Stimulated activated CD4-positive, alpha-beta T cell treated with anti-CD3 and anti-CD28 coated beads, Interleukin-15, amount 100 ng/mL, for 48 hours (primary cell): ENCODE measurements around the gene CLASRP.
"Not testable (repeated sequence)": the region's sequence is repeated elsewhere in the genome, so short reads cannot be mapped to it uniquely, and the experiment has no call there.

Experiments used
- DNase-seq, 2 donors: peaks; one replicate each; pipeline ENCODE4 v3.0.0-alpha.2; 2020; ENCODE audit warnings: low read depth in 2 of 2

CLASRP gene

DNA sequence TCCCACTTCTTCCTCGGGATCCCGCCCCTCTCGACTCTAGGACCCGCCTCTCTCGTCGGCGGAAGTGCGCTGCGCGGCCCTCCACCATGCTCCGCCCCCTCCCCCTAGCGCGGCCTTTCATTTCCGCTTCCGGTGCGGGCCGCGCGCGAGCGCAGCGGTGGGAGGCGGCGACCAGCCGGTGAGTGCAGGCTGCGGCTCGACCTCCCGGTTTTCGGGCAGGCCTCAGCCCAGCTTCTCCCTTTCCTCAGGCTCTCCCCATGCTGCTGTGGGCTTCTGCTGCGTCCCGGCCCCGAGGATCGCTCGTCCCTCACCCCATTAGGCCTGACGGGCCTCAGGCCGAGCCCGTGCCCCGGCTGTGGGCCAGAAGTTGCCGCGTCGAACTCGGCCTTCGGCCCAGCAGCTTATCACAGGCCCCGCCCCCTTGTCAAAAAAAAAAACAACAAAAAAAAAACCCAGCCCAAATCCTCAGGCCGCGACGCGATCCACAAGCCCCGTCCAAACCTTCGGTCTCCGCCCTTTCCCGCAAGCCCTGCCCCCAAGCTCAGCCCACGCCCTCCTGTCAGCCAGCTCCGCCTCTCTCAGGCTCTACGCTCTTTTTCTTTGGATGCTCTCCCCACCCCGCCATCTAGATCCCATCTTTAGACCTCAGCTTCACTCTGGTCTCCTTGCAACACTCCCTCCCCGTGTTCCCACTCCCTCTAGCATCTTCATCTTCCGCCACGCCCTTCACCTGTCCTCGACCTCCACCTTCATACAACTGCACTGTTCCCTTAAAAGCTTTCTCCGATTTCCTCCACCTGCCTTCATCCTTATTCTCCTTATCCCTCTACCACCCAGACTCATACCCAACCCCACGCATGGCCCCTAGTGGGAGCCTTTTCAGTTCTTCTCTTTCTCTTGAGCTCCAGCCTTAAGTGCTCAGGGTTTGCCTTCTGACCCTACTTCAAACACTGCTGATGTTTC, at the start of gene CLASRP:
CLASRP (plus strand) TSS at position 115 of the 963 bp plus-strand sequence. CDS start 1,168 bp downstream, outside the sequence.
- DNase-seq, result peak; percentile 79 to 87

- no peak for DNase-seq
Observed at GRCh38 chr19:44990459-44990858, 48.4 kb upstream of the CLASRP start.

DNA sequence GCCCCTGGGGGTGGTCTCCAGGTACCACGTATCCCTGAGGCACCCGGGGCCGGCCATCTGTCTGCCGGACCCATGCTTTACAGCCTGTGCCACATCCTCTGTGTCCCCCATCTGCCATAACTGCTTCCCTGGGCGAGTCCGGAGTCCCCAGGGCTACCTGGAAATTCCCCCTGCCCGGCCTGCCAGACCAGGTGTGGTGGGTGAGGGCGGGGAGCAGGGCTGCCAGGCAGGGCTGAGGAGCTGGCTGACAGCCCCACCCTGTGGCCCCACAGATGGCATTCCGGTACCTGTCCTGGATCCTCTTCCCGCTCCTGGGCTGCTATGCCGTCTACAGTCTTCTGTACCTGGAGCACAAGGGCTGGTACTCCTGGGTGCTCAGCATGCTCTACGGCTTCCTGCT, 47.9 kb upstream of the CLASRP start:
- no peak for DNase-seq

- no peak for DNase-seq
Observed at GRCh38 chr19:44992336-44993163, 46.3 kb upstream of the CLASRP start.

DNA sequence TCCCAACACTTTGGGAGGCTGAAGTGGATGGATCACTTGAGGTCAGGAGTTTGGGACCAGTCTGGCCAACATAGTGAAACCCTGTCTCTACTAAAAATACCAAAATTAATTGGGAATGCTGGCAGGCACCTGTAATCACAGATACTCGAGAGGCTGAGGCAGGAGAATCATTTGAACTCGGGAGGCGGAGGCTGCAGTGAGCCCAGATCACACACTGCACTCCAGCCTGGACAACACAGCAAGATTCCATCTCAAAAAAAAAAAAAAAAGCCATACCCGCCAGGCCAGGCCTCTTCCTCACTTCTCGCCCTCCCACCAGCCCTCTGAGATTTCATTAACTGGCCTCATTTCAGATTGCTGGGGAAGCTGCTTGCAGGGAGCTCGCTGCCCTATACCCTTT, 45.3 kb upstream of the CLASRP start:
- no peak for DNase-seq

GRCh38 chr19:44993926-44994537, 44.8 kb upstream of the CLASRP start:
- no peak for DNase-seq

DNA sequence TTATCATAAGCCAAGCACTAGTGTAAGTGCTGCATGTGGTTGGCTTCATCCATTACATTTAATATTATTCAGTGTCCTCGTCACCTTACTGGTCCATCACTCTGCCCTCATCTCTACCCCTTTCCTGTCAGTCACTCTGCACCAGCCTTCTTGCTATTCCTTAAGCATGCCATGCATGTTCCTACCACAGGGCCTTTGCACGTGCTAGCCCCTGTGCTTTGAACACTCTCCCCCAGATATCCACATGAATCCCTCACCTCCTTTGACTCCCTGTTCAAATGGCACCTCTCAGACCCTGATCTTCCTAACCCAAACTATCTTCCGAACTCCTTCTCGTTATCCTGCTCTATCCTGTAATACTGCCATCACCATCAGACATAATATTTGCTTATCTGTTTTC, 40.8 kb upstream of the CLASRP start:
- DNase-seq, result no peak

DNA sequence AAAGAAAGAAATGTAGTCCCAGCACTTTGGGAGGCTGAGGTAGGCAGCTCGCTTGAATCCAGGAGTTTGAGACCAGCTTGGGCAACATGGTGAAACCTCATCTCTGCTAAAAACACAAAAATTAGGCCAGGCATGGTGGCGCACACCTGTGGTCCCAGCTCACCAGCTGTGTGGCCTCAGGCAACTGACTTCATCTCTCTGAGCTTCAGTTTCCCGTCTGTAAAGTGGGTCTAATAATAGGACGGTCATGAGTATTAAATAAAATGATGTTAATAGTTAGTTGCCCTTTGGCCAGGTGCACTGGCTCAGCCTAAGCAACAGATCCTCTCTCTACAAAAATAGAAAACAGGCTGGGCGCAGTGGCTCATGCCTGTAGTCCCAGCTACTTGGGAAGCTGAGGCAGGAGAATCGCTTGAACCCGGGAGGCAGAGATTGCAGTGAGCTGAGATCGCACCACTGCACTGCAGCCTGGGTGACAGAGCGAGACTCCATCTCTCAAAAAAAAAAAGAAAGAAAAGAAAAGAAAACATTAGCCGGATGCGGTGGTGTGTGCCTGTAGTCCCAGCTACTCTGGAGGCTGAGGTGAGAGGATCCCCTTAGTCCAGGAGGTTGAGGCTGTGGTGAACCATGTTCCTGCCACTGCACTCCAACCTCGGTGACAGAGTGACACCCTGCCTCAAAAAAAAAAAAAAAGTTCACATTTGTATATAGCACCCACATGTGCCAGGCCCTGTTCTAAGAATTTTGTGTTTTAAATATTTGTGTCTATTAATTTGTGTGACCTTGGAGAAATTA, 39.5 kb upstream of the CLASRP start:
- not testable (repeated sequence) for DNase-seq

GRCh38 chr19:45000665-45001064, 38.2 kb upstream of the CLASRP start:
- not testable (repeated sequence) for DNase-seq

GRCh38 chr19:45001087-45001739, 37.6 kb upstream of the CLASRP start, which contains the start of gene RELB:
TSS of gene RELB (plus strand) at chr19:45001464. CDS start at chr19:45001580, 116 bp downstream.
- peak; percentile 91 to 96 for DNase-seq

- no peak for DNase-seq
Observed at GRCh38 chr19:45003485-45003884, 35.4 kb upstream of the CLASRP start.

DNA sequence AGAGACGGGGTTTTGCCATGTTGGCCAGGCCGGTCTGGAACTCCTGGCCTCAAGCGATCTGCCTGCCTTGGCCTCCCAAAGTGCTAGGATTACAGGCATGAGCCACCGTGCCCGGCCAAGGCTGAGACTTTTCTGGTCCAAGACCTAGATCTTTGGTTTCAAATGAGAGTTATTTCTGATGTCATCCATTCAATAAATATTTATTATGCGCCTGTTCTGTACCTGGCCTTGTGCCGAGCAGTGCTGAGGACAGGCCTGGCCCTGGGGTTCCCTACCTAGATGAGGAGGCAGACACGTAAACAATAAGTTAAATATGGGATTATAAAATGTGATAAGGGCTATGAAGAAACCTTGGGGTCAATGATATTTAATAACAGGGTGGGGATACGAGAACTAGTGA, 33.1 kb upstream of the CLASRP start:
- DNase-seq, result no peak

DNA sequence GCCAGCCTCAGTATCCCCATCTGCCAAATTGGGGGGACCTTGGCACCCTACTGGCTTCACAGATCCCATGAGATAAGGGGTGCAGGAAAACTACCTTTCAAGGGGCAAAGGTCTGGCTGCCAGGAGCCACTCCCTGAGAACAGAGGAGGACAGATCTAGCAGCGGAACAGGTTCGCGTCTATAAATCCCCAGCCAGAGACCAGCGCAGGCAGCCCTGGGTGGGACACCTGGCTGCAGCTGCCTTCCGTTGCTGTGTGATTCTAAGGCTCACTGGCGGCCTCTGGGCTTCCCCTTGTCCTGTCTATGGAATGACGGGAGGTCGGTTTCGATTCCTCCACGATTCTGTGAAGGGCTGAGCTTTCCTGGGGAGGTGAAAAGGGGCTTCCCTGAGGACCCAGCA, 30.3 kb upstream of the CLASRP start:
- no peak for DNase-seq

GRCh38 chr19:45009625-45010255, 29.1 kb upstream of the CLASRP start:
- DNase-seq, result no peak

- no peak for DNase-seq
Observed at GRCh38 chr19:45010306-45010705, 28.5 kb upstream of the CLASRP start.

GRCh38 chr19:45011959-45012358, 26.9 kb upstream of the CLASRP start:
- no peak for DNase-seq

DNA sequence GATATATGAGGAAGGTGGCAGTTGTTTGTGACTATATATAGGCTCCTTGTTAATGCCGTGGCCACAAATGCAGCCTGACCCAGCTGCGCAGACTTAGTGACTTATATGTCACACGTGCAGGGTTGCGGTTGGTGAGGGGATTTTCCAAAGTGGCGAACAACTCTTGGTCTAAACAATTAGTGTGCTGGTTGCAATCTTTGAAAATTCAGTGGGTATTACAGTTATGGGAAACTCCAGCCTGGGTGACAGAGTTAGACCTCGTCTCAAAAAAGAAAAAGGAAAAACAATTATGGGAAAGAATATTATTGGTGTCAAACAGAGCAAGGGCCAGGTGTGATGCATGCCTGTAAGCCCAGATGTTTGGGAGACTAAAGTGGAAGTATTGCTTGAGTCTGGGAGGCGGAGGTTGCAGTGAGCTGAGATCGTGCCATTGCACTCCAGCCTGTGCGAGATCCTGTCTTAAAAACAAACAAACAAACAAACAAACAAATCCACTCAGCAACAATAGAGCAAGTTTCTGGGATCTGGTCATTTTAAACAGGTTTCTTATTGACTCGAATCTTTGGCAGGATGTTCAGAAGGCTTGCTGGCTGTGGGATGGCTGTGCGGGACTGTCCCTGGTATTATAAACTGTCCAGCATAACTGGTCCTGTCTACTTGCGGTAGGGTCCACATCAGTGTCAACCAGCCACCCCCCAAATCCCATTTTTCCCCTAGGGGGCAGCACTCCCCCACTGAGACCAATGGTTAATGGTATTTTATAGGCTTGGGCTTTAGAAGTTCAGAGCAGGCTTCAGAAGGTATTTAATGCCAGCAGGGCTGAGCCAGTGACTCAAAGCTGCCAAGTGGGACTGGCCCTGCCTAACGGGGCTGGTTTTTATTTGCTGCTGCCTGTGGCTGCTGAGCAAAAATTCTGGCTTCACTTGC, 22.2 kb upstream of the CLASRP start:
- DNase-seq, result peak; percentile 29 to 45

DNA sequence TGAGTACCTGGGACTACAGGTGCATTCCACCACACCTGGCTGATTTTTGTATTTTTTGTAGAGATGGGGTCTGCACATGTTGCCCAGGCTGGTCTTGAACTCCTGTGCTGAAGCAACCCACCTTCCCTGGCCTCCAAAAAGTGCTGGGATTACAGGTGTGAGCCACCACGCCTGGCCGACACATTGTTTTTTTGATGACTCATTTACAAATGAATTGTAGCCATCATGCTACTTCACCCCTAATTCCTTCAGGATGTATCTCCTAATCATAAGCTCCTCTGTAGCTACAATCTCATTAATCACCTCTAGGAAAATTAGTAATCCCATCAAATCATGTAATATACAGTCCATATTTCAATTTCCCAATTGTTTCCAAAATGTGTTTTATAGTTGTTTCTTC, 19.7 kb upstream of the CLASRP start:
- DNase-seq, result no peak

DNA sequence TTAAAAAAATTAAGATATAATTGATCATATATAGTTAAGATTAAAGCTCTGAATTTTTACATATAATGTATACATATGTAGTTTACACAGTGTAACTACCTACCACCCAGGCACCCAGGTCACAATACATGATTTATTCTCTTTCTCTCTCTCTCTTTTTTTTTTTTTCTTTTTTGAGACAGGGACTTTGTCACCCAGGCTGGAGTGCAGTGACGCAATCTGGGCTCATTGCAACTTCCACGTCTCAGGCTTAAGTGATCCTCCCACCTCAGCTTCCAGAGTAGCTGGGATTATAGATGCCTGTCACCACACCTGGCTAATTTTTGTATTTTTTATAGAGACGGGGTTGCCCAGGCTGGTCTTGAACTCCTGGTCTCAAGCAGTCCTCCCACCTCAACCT, 18.8 kb upstream of the CLASRP start:
- DNase-seq, result no peak
